ENCODE results near the gene PRKG1.

DNA sequence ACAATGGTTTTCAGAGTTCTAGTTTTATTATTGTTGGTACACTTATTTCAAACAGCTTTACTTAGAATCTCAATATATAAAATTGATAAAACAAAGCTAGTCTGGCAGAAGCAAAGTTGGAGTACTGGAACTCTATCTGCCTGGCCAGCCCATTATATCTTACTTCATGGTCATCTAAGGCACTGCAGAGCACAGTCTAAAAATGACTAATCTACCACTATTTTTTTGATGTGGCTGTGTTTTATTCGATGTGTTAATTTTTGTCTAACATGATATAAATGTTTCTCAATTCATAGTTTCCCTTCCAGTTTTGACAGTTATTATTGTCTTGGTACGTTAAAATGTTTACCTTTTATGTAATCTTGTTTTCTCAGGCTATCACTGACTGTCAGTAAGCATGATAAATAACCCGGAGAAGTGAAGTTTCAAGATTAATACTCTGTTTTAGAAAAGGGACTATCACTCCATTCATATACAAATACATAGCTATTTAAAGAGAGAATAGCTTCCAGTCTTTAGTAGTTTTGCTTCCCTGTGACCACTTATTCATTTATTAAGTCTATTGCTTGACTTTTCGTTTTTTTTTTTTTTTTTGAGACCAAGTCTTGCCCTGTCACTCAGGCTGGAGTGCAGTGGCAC, 685.7 kb downstream of the PRKG1 start:
- TF ChIP-seq ETV6 (CRISPR knock-in tag; IDR thresholded peaks at IDR 0.05) (no peak), ZNF423 (CRISPR knock-in tag; IDR thresholded peaks at IDR 0.05) (no peak), FOXJ3 (CRISPR knock-in tag; IDR thresholded peaks at IDR 0.05; ENCODE audit: borderline replicate concordance) (no peak), NR1H2 (CRISPR knock-in tag; IDR thresholded peaks at IDR 0.05) (no peak), ZNF671 (CRISPR knock-in tag; IDR thresholded peaks at IDR 0.05) (no peak), NR3C1 (CRISPR knock-in tag; conservative IDR thresholded peaks at IDR 0.05; ENCODE audit: low read depth) (no peak), SP1 (CRISPR knock-in tag; conservative IDR thresholded peaks at IDR 0.05) (no peak)
- TF ChIP-seq, protein P1, sequence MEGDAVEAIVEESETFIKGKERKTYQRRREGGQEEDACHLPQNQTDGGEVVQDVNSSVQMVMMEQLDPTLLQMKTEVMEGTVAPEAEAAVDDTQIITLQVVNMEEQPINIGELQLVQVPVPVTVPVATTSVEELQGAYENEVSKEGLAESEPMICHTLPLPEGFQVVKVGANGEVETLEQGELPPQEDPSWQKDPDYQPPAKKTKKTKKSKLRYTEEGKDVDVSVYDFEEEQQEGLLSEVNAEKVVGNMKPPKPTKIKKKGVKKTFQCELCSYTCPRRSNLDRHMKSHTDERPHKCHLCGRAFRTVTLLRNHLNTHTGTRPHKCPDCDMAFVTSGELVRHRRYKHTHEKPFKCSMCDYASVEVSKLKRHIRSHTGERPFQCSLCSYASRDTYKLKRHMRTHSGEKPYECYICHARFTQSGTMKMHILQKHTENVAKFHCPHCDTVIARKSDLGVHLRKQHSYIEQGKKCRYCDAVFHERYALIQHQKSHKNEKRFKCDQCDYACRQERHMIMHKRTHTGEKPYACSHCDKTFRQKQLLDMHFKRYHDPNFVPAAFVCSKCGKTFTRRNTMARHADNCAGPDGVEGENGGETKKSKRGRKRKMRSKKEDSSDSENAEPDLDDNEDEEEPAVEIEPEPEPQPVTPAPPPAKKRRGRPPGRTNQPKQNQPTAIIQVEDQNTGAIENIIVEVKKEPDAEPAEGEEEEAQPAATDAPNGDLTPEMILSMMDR (IDR thresholded peaks at IDR 0.05): no peak
- TF ChIP-seq, protein P2, sequence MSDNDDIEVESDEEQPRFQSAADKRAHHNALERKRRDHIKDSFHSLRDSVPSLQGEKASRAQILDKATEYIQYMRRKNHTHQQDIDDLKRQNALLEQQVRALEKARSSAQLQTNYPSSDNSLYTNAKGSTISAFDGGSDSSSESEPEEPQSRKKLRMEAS (CRISPR knock-in tag; IDR thresholded peaks at IDR 0.05): no peak
- TF ChIP-seq, protein P3, sequence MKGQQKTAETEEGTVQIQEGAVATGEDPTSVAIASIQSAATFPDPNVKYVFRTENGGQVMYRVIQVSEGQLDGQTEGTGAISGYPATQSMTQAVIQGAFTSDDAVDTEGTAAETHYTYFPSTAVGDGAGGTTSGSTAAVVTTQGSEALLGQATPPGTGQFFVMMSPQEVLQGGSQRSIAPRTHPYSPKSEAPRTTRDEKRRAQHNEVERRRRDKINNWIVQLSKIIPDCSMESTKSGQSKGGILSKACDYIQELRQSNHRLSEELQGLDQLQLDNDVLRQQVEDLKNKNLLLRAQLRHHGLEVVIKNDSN (CRISPR knock-in tag; IDR thresholded peaks at IDR 0.05): no peak
- TF ChIP-seq, protein P4, sequence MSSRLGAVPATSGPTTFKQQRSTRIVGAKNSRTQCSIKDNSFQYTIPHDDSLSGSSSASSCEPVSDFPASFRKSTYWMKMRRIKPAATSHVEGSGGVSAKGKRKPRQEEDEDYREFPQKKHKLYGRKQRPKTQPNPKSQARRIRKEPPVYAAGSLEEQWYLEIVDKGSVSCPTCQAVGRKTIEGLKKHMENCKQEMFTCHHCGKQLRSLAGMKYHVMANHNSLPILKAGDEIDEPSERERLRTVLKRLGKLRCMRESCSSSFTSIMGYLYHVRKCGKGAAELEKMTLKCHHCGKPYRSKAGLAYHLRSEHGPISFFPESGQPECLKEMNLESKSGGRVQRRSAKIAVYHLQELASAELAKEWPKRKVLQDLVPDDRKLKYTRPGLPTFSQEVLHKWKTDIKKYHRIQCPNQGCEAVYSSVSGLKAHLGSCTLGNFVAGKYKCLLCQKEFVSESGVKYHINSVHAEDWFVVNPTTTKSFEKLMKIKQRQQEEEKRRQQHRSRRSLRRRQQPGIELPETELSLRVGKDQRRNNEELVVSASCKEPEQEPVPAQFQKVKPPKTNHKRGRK (CRISPR knock-in tag; IDR thresholded peaks at IDR 0.05; ENCODE audit: borderline replicate concordance): no peak

Measured in WTC11 (cell line).